ENCODE results near the gene TRIM65. TPM values are rescaled to one million over a fixed set of nuclear protein-coding genes. Genes with fewer than 3 reads are reported as not detected.

The TRIM65 gene
- total RNA-seq, 2 donors from 2014 or later: 7.0 to 9.8 TPM

GRCh38 chr17:75898791-75899190 is 2.0 kb upstream of the TRIM65 start:
- Histone ChIP-seq H3K4me3 (no peak overlapping the region), H3K4me1 (peaks cover 0 to 31% of the 10 kb centered on the region in 2 donors), H3K27ac (no peak overlapping the region), H3K36me3 (peaks cover 39% of the 10 kb centered on the region), H3K9me3 (no peaks in the 10 kb centered on the region), H3K27me3 (no peaks in the 10 kb centered on the region)
- no peak for TF ChIP-seq CTCF (IDR thresholded peaks at IDR 0.05)
- no peak for DNase-seq (ENCODE audit: low spot score)

GRCh38 chr17:75898065-75898464 is 1.3 kb upstream of the TRIM65 start:
- H3K36me3 ChIP-seq: peaks cover 39% of the 10 kb centered on the region
- TF ChIP-seq CTCF (IDR thresholded peaks at IDR 0.05): no peak
- H3K4me1 ChIP-seq: peaks cover 0 to 27% of the 10 kb centered on the region in 2 donors
- no peaks in the 10 kb centered on the region for H3K27me3 ChIP-seq
- H3K4me3 ChIP-seq: no peak overlapping the region
- no peaks in the 10 kb centered on the region for H3K9me3 ChIP-seq
- no peak overlapping the region for H3K27ac ChIP-seq
- no peak for DNase-seq (ENCODE audit: low spot score)

GRCh38 chr17:75897160-75898019 is 639 bp upstream of the TRIM65 start:
- no peak for TF ChIP-seq CTCF (IDR thresholded peaks at IDR 0.05)
- Histone ChIP-seq H3K4me3 (peak overlapping the region; percentile 63 to 74), H3K36me3 (peaks cover 41% of the 10 kb centered on the region)

GRCh38 chr17:75895370-75896155 is 1.2 kb downstream of the TRIM65 start:
- no peaks in the 10 kb centered on the region for H3K27me3 ChIP-seq
- no peaks in the 10 kb centered on the region for H3K9me3 ChIP-seq
- no peak for DNase-seq (ENCODE audit: low spot score)
- peak overlapping the region; percentile 91 for H3K27ac ChIP-seq
- H3K4me1 ChIP-seq: peaks cover 0 to 27% of the 10 kb centered on the region in 2 donors
- peaks cover 45% of the 10 kb centered on the region for H3K36me3 ChIP-seq
- H3K4me3 ChIP-seq: peak overlapping the region; percentile 63 to 74
- TF ChIP-seq CTCF (IDR thresholded peaks at IDR 0.05): peak in 1 of 2 donors; percentile 16

More at GRCh38 chr17:75897160-75898019, 639 bp upstream of the TRIM65 start:
- Histone ChIP-seq H3K9me3 (no peaks in the 10 kb centered on the region), H3K27ac (peak overlapping the region; percentile 91), H3K4me1 (peaks cover 0 to 27% of the 10 kb centered on the region in 2 donors), H3K27me3 (no peaks in the 10 kb centered on the region)
- DNase-seq (ENCODE audit: low spot score): no peak

GRCh38 chr17:75894049-75894733 is 2.6 kb downstream of the TRIM65 start:
- Histone ChIP-seq H3K4me3 (no peak overlapping the region), H3K27ac (no peak overlapping the region), H3K4me1 (peaks cover 0 to 27% of the 10 kb centered on the region in 2 donors), H3K9me3 (no peaks in the 10 kb centered on the region), H3K36me3 (peaks cover 33% of the 10 kb centered on the region), H3K27me3 (no peaks in the 10 kb centered on the region)
- TF ChIP-seq CTCF (IDR thresholded peaks at IDR 0.05): no peak
- no peak for DNase-seq (ENCODE audit: low spot score)

All from right atrium auricular region (tissue), 2 donors.